ENCODE results near the gene GMPR2.

GRCh38 chr14:24269910-24270536 lies 37.3 kb downstream of the GMPR2 start:
- TF ChIP-seq CTCF (IDR thresholded peaks at IDR 0.05 in 8 of 11, conservative IDR thresholded peaks at IDR 0.05 in 3 of 11) (no peak), POLR2A (IDR thresholded peaks at IDR 0.05) (no peak), POLR2AphosphoS5 (IDR thresholded peaks at IDR 0.05) (no peak)

Data from spleen (tissue), 7 donors.